ENCODE data around the gene EXOSC3. TPM values are rescaled to one million over a fixed set of nuclear protein-coding genes. Genes with fewer than 3 reads are reported as not detected.
A peak's percentile ranks its signal among the peaks of the same experiment; 100 is the strongest.

EXOSC3 gene
- total and polyA plus RNA-seq, 9 of the 15 experiments (the other 6 are each of a cell fraction or from before 2014, with no cell fraction given): 18.5 to 266 (median 114) TPM

GRCh38 chr9:37778534-37778933 is 6.3 kb downstream of the EXOSC3 start:
- no peak overlapping the region for H3K4me2 ChIP-seq (ENCODE audit: insufficient read depth, low read length)
- peaks cover 0 to 9% of the 10 kb centered on the region in 2 experiments; a peak in 2 of 5 replicates for H3K4me1 ChIP-seq (replicated peaks in 1 of 2; ENCODE audit: control insufficient read depth in 2 of 2, insufficient read depth in 2 of 2, low read length in 2 of 2)
- BruUV-seq (replicated peaks): no TSS peak
- H3K9me1 ChIP-seq (ENCODE audit: control insufficient read depth, insufficient read depth, low read length): peaks cover 3% of the 10 kb centered on the region
- no peak overlapping the region for H3K9ac ChIP-seq (ENCODE audit: insufficient read depth in 1 of 2, low read depth in 2 of 2, low read length in 2 of 2)
- H3K4me3 ChIP-seq: no peak overlapping the region
- DNase-seq (ENCODE audit: extremely low read depth in 1 of 4, low spot score in 3 of 4) (no peak), ATAC-seq (no peak), FAIRE-seq (no peak)
- CTCF ChIA-PET (ENCODE audit: low intra/inter-chr PET ratio): no interaction called here
- in situ Hi-C loops (cut with MboI): no loop called here
- WGBS (ENCODE audit: insufficient coverage, low coverage, missing lambda C conversion rate): 89% methylated on average over 2 of the region's 2 CpGs
- no peaks in the 10 kb centered on the region for H3K27me3 ChIP-seq (ENCODE audit: control insufficient read depth in 2 of 2, insufficient read depth in 2 of 2, low read length in 2 of 2)
- H3K27ac ChIP-seq (ENCODE audit: extremely low read depth, low read depth, low read length): no peak overlapping the region
- peaks cover 86% of the 10 kb centered on the region for H3K36me3 ChIP-seq (ENCODE audit: control insufficient read depth, insufficient read depth, low read length)
- H3K9me3 ChIP-seq (replicated peaks; ENCODE audit: control insufficient read depth, insufficient read depth, low read depth, low read length): no peaks in the 10 kb centered on the region
- POLR2A ChIA-PET: interaction anchor here (3.3 kb wide), 1 partner anchor 9 kb away, joined by 15 read pairs; no protein-coding TSS in a partner anchor
- H4K20me1 ChIP-seq (replicated peaks; ENCODE audit: control insufficient read depth, insufficient read depth, low read length): 0 out of 2 replicates have a peak, but pooled peaks cover 5% of the 10 kb centered on the region
- no peak overlapping the region for H2AFZ ChIP-seq (ENCODE audit: low read depth, low read length)
- intact Hi-C loops (cut with micrococcal nuclease): no loop called here
- H3K79me2 ChIP-seq (ENCODE audit: control insufficient read depth, insufficient read depth, low read length): peaks cover 37% of the 10 kb centered on the region
- no peak for TF ChIP-seq ZNF780A (CRISPR knock-in tag; IDR thresholded peaks at IDR 0.05)
- no peak for TF ChIP-seq TCF7 (IDR thresholded peaks at IDR 0.05; ENCODE audit: borderline replicate concordance)
- no peak for TF ChIP-seq PTBP1 (IDR thresholded peaks at IDR 0.05; ENCODE audit: low read depth, low read length)
- no peak for TF ChIP-seq SMARCA5 (IDR thresholded peaks at IDR 0.05)
- TF ChIP-seq POLR2AphosphoS5 (IDR thresholded peaks at IDR 0.05; ENCODE audit: control insufficient read depth, insufficient read depth, low read depth, low read length): peak; percentile 39; the same call in 1 of the 2 replicates
- TF ChIP-seq JUN (IDR thresholded peaks at IDR 0.05; ENCODE audit: borderline replicate concordance, low read depth, low read length): no peak
- no peak for TF ChIP-seq JUN (CRISPR knock-in tag; IDR thresholded peaks at IDR 0.05; ENCODE audit: borderline replicate concordance)

GRCh38 chr9:37776328-37776727 is 8.5 kb downstream of the EXOSC3 start:
- in situ Hi-C loops (cut with MboI): no loop called here
- 89% methylated on average over 5 of the region's 5 CpGs for WGBS (ENCODE audit: insufficient coverage, low coverage, missing lambda C conversion rate)
- TF ChIP-seq ILF3 (IDR thresholded peaks at IDR 0.05; ENCODE audit: borderline replicate concordance): 0 out of 2 replicates have a peak, but pooled peaks have one; percentile 29

More at GRCh38 chr9:37776328-37776727, 8.5 kb downstream of the EXOSC3 start:
- ChIA-PET CTCF (ENCODE audit: low intra/inter-chr PET ratio) (no interaction called here), POLR2A (interaction anchor here (0.7 to 3.1 kb wide), 2 partner anchors 7 to 184 kb away, joined by 3 to 23 read pairs; partner anchors contain the start of genes EXOSC3 and TOMM5)
- DNase-seq (ENCODE audit: extremely low read depth in 1 of 4, low spot score in 3 of 4) (no peak), FAIRE-seq (no peak), ATAC-seq (peak; percentile 18; the same call in 2 of the 3 replicates)
- no peaks in the 10 kb centered on the region for H3K4me1 ChIP-seq (replicated peaks in 1 of 2; ENCODE audit: control insufficient read depth in 2 of 2, insufficient read depth in 2 of 2, low read length in 2 of 2)
- no peak overlapping the region for H2AFZ ChIP-seq (ENCODE audit: low read depth, low read length)
- H3K9ac ChIP-seq (ENCODE audit: insufficient read depth in 1 of 2, low read depth in 2 of 2, low read length in 2 of 2): no peak overlapping the region
- H3K4me3 ChIP-seq: no peak overlapping the region
- H3K27me3 ChIP-seq (ENCODE audit: control insufficient read depth in 2 of 2, insufficient read depth in 2 of 2, low read length in 2 of 2): no peaks in the 10 kb centered on the region
- H3K27ac ChIP-seq (ENCODE audit: extremely low read depth, low read depth, low read length): no peak overlapping the region
- H3K9me1 ChIP-seq (ENCODE audit: control insufficient read depth, insufficient read depth, low read length): no peaks in the 10 kb centered on the region
- H3K36me3 ChIP-seq (ENCODE audit: control insufficient read depth, insufficient read depth, low read length): peaks cover 78% of the 10 kb centered on the region
- no peaks in the 10 kb centered on the region for H4K20me1 ChIP-seq (replicated peaks; ENCODE audit: control insufficient read depth, insufficient read depth, low read length)
- H3K4me2 ChIP-seq (ENCODE audit: insufficient read depth, low read length): no peak overlapping the region
- no peaks in the 10 kb centered on the region for H3K9me3 ChIP-seq (replicated peaks; ENCODE audit: control insufficient read depth, insufficient read depth, low read depth, low read length)
- peaks cover 15% of the 10 kb centered on the region; the same call in 2 of the 3 replicates for H3K79me2 ChIP-seq (ENCODE audit: control insufficient read depth, insufficient read depth, low read length)
- intact Hi-C loops (cut with micrococcal nuclease): no loop called here
- BruUV-seq (replicated peaks): no TSS peak

Measured in K562 (cell line).